Measurements from ENCODE around the gene TARS3.
A peak's percentile ranks its signal among the peaks of the same experiment; 100 is the strongest.

TARS3 gene

DNA sequence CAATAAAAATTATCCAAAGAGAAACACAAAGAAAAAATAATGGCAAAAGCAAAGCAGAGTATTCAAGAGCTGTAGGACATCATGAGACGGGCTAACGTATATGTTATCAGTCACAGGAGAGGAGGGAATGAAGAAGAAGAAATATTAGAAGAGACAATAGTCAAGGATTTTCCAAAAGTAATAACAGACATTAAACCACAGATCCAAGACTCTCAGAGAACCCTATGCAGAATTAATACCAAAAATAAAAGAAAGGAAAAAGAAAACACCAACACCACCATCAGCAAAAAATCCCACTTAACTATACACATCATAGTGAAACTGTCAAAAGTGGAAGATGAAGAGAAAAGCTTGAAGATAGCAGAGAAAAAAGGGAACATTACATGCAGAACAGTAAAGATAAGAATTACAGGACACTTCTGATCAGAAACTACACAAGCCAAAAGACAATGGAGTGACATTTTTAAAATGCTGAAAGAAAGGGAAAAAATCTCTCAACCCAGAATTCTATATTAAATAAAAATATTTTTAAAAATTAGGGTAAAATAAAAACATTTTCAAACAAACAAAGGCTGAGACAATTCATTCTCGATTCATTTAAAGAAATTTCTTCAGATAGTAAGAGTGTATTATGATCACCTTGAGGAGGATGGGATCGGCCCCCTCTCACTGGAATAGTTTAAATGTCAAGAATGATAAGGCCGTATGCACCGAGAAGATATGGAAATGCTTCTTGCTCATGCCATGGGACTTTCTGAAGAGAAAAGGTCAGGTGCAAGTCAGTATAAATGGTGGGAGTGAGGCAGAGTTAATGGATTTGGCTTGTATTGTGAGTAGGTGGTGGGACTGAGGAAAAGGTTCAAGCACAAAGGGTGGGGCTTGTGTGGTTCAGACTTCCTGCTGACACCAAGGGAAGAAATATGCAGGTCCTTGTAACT, 100.6 kb downstream of the TARS3 start:
- in situ Hi-C loops (cut with HindIII; ENCODE audit: low pct_unique_long_range_greater_than_20kb, low sequenced_read_pairs), result no loop called here
- no peak for TF ChIP-seq JUND (IDR thresholded peaks at IDR 0.05; ENCODE audit: low read depth)
- DNase-seq (ENCODE audit: low read depth in 1 of 2, low spot score in 1 of 2), result no peak

DNA sequence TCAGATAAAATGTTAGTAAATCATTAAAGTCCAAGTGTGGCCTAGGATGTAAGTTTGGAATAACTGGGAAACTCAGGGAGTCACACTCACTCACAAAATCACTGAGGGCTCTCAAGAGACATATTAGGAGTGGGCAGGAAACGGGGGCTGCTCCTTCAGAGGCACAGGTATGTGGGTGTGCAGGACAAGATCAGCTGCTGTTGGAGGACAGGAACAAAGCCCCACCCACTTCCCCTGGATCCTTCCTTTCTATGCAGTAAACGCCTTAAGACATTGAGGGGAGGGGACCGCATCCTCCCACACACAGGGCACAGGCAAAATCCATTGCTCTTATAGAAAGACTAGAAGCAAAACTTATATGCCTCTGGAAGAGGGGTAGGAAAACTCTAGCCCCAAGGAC, 102.3 kb downstream of the TARS3 start:
- in situ Hi-C loops (cut with HindIII; ENCODE audit: low pct_unique_long_range_greater_than_20kb, low sequenced_read_pairs), result no loop called here
- no peak for TF ChIP-seq JUND (IDR thresholded peaks at IDR 0.05; ENCODE audit: low read depth)
- no peak for DNase-seq (ENCODE audit: low read depth in 1 of 2, low spot score in 1 of 2)

DNA sequence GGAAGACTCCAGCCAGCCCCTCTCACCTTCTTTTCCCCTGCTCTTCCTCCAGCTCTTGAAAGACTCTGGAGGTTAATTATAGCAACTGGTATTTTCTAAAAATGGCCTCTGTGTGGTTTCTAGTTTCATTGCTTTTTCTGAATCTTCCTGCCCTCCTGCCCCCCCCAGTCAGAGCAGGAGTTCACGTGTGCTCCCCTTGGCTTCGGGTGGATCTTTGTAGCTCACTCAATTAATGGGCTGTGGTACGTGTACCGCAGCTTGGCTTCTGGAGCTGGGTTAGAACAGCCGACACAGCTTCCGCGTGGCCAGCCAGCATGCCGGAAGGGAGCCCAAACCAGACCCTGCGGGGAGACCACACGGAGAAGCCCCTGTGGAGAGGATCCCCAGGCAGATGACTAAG, 103.6 kb downstream of the TARS3 start:
- TF ChIP-seq JUND (IDR thresholded peaks at IDR 0.05; ENCODE audit: low read depth), result no peak

DNA sequence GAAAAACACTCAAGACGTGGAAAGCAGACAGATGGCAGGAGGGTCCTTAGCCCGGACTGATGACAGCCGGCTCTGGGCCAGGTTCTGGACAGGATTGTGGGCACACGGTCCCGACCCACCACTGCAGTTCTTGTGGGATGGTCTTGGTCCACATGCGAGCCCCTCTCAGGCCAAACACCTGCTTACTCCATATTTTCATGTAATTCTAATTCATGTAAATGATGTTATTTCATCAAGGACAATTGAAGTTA, 104.7 kb downstream of the TARS3 start:
- in situ Hi-C loops (cut with HindIII; ENCODE audit: low pct_unique_long_range_greater_than_20kb, low sequenced_read_pairs), result no loop called here
- DNase-seq (ENCODE audit: low read depth in 1 of 2, low spot score in 1 of 2), result no peak
- no peak for TF ChIP-seq JUND (IDR thresholded peaks at IDR 0.05; ENCODE audit: low read depth)

More for the DNA sequence above, 103.6 kb downstream of the TARS3 start:
- DNase-seq (ENCODE audit: low read depth in 1 of 2, low spot score in 1 of 2), result no peak
- in situ Hi-C loops (cut with HindIII; ENCODE audit: low pct_unique_long_range_greater_than_20kb, low sequenced_read_pairs), result no loop called here

DNA sequence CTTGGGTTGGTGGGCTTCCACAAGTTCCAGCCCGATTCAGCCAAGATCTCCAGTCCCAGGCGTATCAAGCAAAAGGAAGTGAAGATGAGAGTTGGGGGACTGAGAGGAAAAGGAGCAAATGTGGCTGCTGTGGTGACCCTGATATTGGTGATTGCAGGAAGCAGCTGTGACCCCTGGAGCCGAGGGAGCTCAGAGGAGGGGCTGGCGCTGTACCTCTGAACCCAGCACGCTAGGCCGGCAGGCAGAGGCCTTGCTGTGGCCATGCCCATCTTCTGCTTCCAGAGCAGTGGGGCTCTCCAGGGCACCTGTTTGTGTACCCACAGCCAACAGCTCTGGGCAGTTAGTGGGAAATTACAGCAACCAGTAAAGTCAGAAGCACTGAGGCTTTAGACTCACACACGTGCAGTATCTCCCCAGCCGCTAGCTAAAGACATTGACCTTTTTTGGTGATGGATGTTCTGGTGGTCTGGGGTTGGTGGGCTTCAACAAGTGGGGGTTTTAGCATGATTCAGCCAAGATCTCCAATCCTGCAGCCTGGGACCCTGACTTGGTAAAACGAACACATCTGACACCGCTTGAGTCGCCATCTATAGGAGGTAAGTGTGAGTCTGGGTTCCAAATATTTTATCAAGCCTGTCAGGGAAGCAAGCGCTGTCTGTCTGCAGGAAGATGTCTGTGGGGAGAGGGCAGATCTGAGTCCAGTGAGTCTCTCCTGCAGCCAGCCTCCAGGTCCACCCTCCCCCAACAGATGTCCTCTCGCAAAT, 105.2 kb downstream of the TARS3 start:
- TF ChIP-seq JUND (IDR thresholded peaks at IDR 0.05; ENCODE audit: low read depth), result no peak
- DNase-seq (ENCODE audit: low read depth in 1 of 2, low spot score in 1 of 2), result no peak
- in situ Hi-C loops (cut with HindIII; ENCODE audit: low pct_unique_long_range_greater_than_20kb, low sequenced_read_pairs), result no loop called here

DNA sequence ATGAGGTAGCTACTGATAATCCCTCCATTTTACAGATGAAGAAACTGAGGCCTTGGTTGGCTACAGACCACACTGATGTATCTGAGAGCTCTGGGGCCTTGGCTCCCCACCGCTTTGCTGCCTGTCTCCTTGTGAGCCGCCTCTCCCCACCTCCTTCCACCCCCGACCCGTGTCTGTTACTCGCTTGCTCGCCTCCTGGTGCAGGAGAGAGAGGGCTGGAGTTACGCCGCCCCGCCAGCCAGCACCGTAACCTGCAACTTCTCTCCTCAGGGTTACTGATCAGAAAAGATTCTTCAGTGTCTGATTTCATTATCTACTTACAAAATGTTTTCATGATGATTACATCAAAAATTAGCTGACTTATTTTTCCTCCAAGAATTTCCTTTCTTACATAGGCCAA, 106.2 kb downstream of the TARS3 start:
- in situ Hi-C loops (cut with HindIII; ENCODE audit: low pct_unique_long_range_greater_than_20kb, low sequenced_read_pairs), result no loop called here
- TF ChIP-seq JUND (IDR thresholded peaks at IDR 0.05; ENCODE audit: low read depth), result no peak
- no peak for DNase-seq (ENCODE audit: low read depth in 1 of 2, low spot score in 1 of 2)

DNA sequence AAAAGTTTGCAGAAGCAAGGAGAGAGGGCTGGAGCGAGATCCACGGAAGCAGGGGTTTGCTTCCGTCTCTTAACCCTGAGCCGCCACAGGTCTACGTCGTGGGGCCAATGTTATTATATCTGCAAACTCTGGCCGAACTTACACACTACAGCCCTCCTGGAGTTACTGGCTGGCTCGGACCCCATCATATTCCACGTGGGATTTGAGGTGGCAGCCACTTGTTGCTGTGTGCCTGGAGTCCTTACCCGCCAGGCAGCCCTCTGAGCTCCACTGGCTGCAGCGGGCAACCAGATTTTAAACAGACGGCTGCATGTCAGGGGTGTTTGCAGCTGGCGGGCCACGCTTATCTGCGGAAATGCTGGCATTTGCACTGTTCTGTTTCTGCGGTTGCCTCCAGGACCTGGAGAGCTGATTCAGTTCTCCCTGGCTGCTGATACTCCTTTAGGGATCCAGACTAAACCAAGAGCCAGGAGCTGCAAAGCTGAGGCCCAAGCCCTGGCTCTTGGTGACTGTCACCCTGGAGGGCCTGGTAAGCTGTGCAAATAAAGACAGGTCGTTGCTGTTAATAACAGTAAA, 106.8 kb downstream of the TARS3 start:
- no peak for DNase-seq (ENCODE audit: low read depth in 1 of 2, low spot score in 1 of 2)
- in situ Hi-C loops (cut with HindIII; ENCODE audit: low pct_unique_long_range_greater_than_20kb, low sequenced_read_pairs), result no loop called here
- TF ChIP-seq JUND (IDR thresholded peaks at IDR 0.05; ENCODE audit: low read depth), result no peak

DNA sequence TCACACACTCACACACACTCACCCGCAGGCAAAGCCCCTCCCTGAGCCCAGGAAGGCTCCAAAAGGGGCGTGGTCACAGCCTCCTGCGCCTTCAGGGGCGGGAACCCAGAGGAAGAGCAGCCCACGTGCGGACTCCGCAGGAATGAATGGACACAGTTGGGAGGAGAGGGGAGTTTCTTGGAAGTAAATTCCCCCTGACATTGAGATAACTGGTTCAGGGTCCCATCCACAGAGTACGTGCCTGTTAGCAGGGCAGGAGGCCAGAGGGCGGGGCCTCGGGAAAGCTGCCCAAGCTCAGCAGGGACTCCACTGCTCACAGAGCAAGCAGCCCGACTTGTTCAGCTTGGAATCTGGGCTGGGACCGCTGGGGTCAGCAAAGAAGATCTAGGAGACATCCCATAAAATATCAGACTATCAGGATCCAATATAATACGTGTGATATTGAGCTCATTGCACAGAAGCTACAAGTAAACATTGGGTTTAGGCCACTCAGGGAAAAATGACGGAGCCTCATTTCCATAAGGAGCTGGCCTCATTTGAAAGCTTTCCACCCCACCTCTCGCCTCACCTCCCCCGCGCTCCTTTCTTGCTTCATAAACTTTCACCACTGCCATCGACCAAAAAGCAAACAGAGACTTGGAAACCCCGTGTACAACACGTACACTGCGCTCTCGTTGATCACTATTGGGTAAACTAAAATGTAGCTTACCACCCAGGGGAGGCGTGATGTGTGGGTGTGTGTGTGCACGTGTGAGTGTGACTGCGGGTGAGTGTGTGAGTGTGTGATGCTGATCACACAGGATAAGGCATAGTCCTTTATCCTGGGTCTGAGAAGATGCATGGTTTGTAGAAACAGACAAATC, 108.1 kb downstream of the TARS3 start:
- no peak for TF ChIP-seq JUND (IDR thresholded peaks at IDR 0.05; ENCODE audit: low read depth)
- peak in 1 of 2 experiments; percentile 32 for DNase-seq (ENCODE audit: low read depth in 1 of 2, low spot score in 1 of 2)
- in situ Hi-C loops (cut with HindIII; ENCODE audit: low pct_unique_long_range_greater_than_20kb, low sequenced_read_pairs), result no loop called here

DNA sequence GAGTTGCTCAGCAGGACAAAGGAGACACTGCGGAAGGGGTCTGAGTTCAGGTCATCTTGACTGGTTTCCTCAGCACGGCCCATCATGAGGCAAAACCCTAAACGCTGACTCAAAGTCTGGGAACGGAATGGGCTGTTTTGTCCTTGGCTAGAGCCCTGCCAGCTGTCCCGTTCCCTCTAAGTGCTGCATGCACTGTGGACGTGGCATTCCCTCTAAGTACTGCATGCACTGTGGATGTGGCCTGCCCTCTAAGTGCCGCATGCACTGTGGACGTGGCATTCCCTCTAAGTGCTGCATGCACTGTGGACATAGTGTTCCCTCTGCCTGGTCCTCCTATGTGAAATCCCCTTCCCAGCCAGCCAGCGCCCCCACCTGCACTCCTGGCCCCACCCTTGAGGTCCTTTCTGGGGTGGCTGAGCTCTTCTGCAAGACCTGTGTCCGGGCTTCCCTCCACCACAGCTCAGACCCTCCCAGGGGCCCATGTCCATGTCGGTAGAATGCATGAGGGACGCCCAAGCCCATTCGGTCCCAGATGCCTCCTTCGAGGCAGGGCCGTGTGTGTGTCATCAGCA, 108.8 kb downstream of the TARS3 start:
- TF ChIP-seq JUND (IDR thresholded peaks at IDR 0.05; ENCODE audit: low read depth), result no peak
- DNase-seq (ENCODE audit: low read depth in 1 of 2, low spot score in 1 of 2), result no peak
- in situ Hi-C loops (cut with HindIII; ENCODE audit: low pct_unique_long_range_greater_than_20kb, low sequenced_read_pairs), result no loop called here

DNA sequence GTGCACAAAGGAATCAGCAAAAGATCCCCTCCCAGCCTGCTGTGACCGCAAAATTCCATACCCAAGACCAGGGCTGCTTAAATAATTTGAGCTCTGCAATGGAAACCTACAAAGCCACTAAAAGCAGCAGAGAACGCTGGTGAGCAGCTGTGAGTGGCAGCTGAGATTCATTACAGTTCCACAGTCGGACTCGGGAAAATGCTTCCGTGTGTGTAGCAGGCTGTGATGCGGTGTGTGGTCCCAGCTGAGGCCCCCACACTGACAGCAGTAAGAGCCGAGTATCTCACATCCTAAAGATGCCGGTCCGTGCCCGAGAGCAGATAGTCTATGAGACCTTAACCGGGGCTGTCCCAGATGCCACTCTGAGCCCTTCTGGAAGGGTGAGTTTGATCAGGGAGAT, 109.5 kb downstream of the TARS3 start:
- TF ChIP-seq JUND (IDR thresholded peaks at IDR 0.05; ENCODE audit: low read depth), result no peak
- no peak for DNase-seq (ENCODE audit: low read depth in 1 of 2, low spot score in 1 of 2)
- in situ Hi-C loops (cut with HindIII; ENCODE audit: low pct_unique_long_range_greater_than_20kb, low sequenced_read_pairs), result no loop called here

DNA sequence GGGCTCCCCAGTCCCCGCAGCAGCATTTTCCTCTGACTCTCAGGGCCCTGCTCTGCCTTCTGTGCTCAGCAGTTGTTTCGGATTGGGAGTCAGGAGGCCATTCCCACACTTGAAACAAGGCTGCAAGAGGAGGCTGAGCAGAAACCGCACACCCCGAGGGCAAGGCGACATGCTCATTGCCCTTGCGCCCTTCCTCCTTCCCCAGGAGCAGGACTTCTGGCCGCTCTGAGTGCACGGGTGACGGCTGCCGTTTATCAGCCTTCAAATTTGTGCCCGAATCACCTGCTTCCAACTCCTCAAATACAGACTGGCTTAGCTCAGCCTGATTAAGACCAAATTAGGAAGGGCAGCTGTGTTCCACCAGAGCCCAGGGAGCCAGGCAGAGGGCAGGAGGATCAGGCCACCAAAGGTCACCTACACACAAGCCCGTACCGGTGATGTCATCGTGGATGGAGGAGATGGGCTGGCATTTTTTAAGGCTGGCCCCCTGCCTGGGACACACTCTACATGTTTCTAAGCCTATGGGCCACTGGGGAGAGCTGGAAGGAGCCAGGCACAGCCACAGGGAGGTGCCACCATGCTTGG, 110.2 kb downstream of the TARS3 start:
- in situ Hi-C loops (cut with HindIII; ENCODE audit: low pct_unique_long_range_greater_than_20kb, low sequenced_read_pairs), result no loop called here
- DNase-seq (ENCODE audit: low read depth in 1 of 2, low spot score in 1 of 2), result peak in 1 of 2 experiments; percentile 36
- TF ChIP-seq JUND (IDR thresholded peaks at IDR 0.05; ENCODE audit: low read depth), result no peak

Data from T47D (cell line).